Retinal pigment epithelial cell (primary cell): ENCODE data around the gene ERAS.

ENCODE experiments used
- DNase-seq: peaks from one replicate; pipeline ENCODE4 v3.0.0-alpha.2; 2010; ENCODE audit warnings: low read depth
- H3K4me3 ChIP-seq: 2 replicates; pipeline ENCODE4 v1.5.1; 2011; ENCODE audit warnings: mild to moderate bottlenecking, low read length, control low read depth, moderate library complexity
- TF ChIP-seq, protein P1 (sequence below): conservative IDR thresholded peaks from 2 replicates; pipeline ENCODE4 v1.5.1; 2011; ENCODE audit warnings: low read depth, low read length, control low read depth, inconsistent platforms

ERAS gene

DNA sequence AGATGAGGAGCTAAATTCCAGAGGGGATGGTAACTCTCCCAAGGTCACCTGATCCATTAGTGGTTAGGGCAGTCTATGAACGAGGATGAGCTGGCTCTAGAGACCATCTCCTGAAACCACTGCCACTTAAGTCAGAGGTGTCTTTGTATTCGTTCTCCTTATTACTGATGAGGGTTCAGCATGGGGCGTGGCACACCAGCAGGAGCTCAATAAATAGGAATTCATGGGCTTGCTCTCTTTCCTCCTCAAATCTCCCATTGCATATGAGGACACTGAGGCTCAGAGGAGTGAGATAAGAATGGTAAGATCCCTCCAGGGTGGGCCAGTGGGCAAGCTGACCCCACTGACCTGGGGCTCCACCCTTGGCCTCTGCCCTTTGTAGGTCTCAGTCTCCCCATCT, 41.6 kb upstream of the ERAS start:
- DNase-seq, result no peak
- TF ChIP-seq, protein P1, sequence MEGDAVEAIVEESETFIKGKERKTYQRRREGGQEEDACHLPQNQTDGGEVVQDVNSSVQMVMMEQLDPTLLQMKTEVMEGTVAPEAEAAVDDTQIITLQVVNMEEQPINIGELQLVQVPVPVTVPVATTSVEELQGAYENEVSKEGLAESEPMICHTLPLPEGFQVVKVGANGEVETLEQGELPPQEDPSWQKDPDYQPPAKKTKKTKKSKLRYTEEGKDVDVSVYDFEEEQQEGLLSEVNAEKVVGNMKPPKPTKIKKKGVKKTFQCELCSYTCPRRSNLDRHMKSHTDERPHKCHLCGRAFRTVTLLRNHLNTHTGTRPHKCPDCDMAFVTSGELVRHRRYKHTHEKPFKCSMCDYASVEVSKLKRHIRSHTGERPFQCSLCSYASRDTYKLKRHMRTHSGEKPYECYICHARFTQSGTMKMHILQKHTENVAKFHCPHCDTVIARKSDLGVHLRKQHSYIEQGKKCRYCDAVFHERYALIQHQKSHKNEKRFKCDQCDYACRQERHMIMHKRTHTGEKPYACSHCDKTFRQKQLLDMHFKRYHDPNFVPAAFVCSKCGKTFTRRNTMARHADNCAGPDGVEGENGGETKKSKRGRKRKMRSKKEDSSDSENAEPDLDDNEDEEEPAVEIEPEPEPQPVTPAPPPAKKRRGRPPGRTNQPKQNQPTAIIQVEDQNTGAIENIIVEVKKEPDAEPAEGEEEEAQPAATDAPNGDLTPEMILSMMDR, result no peak
- no peak overlapping the region for H3K4me3 ChIP-seq

- H3K4me3 ChIP-seq, result no peak overlapping the region
- DNase-seq, result no peak
- TF ChIP-seq, protein P1, result no peak
These were observed 41.1 kb upstream of the ERAS start for GRCh38 chrX:48785186-48785539.

- TF ChIP-seq, protein P1, result no peak
- H3K4me3 ChIP-seq, result no peak overlapping the region
- DNase-seq, result no peak
These were observed 40.6 kb upstream of the ERAS start for GRCh38 chrX:48785540-48786214.

DNA sequence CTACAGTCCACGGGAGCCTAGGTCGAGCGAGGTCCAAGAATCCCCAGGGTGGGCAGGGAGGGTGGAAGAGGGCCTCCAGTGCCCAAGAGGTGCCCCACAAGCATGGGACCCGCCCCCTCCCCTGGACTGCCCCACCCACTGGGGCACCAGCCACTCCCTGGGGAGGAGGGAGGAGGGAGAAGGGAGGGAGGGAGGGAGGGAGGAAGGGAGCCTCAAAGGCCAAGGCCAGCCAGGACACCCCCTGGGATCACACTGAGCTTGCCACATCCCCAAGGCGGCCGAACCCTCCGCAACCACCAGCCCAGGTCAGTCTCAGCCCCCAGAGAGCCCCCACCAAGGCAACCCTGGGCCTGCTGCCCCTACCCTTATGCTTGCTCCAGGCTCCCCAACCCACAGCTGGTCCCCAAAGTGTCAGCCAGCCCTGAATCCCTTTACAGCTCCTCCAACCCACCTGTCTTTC, 39.9 kb upstream of the ERAS start, which contains the start of gene GATA1:
TSS of gene GATA1 (plus strand) at position 250 of the 460 bp plus-strand sequence. CDS start 4,520 bp downstream, outside the sequence.
- TF ChIP-seq, protein P1, result no peak
- DNase-seq, result no peak
- H3K4me3 ChIP-seq, result no peak within 1 kb of the TSS

DNA sequence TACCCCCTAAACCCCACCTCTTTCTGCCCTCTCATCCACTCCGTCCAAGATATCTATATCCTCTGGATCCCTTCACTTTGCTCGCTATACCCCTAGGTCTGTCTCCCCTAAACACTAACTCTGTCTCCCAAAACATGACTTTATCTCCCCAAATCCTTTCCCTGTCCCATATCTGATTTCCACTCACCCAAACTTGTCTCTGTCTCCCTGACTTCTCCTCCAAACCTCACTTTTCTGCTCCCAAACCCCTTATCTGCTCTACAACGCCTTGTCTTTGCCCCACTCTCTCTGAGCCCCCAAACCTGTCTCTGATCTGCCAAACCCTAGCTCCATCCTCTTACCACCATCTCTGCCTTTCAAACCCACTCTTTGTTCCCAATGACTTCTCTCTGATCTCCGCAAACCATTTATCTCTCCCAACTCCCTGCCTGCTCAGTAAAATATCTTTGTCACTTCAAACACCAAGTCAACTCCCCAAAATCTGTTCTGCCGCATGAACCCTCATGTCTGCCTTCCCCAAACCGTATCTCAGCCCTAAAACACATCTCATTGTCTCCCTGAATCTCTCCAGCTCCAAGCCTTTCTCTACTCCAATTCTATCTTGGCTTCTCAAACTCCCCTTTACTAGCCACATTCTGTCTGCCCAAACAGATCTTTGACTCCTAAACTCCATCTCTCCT, 39.3 kb upstream of the ERAS start:
- DNase-seq, result no peak
- TF ChIP-seq, protein P1, result no peak
- no peak overlapping the region for H3K4me3 ChIP-seq

DNA sequence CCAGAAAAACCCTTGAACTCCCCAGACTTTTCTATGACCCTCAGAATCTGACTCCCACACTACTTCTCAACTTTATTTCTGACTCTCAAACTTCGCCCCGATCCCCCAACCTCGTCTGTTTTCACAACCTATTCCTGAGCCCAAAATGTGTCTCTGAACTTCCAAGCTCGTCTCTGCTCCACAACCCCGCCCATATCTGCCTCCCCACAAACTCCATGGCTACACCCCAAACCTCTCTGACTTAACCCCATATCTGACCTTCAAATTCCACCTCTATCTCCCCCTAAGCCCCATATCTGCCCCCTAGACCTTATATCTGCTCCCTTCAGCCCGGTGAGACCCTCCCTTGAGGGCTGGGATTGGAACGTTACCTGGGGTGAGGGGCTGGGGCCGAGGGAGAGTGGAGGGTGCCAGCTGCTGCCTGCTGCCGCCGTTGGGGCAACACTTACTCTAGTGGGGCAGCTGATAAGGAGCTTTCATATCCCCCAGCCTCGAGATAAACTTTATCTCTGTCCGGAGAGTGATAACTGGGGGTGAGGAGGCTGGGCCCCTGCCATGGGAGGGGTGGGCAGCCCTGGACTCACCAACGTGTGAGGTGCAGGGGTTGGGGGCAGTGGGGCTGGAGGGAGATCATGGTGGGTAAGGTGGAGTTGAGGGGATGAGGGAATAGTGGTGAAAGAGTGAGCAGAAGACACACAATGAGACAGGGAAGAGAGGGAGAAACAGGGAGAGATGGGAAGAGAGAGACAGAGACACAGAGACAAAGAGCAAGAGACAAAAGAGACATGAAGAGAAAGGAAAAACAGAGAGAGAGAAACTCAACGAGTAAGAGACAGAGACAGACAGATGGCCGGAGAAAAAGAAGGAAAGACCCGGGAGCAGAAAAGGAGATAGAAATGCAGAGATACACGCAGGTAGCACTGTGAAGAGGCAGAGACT, 38.5 kb upstream of the ERAS start:
- TF ChIP-seq, protein P1, result no peak
- no peak overlapping the region for H3K4me3 ChIP-seq
- DNase-seq, result no peak
